ENCODE measurements around the gene SPAG16.
"Not testable (repeated sequence)": the region's sequence is repeated elsewhere in the genome, so short reads cannot be mapped to it uniquely, and the experiment has no call there.

SPAG16 gene

GRCh38 chr2:213252206-213252605, 32.1 kb upstream of the SPAG16 start:
- no peaks in the 10 kb centered on the region for H3K27me3 Mint-ChIP-seq
- H3K9me3 Mint-ChIP-seq = no peaks in the 10 kb centered on the region
- ATAC-seq = no peak
- no peak overlapping the region for H3K27ac Mint-ChIP-seq
- no peak for DNase-seq
- no peaks in the 10 kb centered on the region for H3K4me1 Mint-ChIP-seq
- no peak overlapping the region for H3K4me3 Mint-ChIP-seq

- H3K27me3 Mint-ChIP-seq = no peaks in the 10 kb centered on the region
- DNase-seq (no peak), ATAC-seq (no peak)
- H3K4me3 Mint-ChIP-seq = no peak overlapping the region
- H3K4me1 Mint-ChIP-seq = no peaks in the 10 kb centered on the region
- H3K9me3 Mint-ChIP-seq = no peaks in the 10 kb centered on the region
- peak overlapping the region in 1 of 2 donors; percentile 10 for H3K27ac Mint-ChIP-seq
Measured at GRCh38 chr2:213253162-213253561, 31.1 kb upstream of the SPAG16 start.

- ATAC-seq = no peak
- Mint-ChIP-seq H3K4me1 (no peaks in the 10 kb centered on the region), H3K9me3 (no peaks in the 10 kb centered on the region), H3K4me3 (no peak overlapping the region), H3K27me3 (no peaks in the 10 kb centered on the region), H3K27ac (no peak overlapping the region)
- DNase-seq = no peak
Measured at GRCh38 chr2:213259266-213259665, 25.0 kb upstream of the SPAG16 start.

GRCh38 chr2:213261237-213261636, 23.0 kb upstream of the SPAG16 start:
- no peaks in the 10 kb centered on the region for H3K9me3 Mint-ChIP-seq
- peak overlapping the region in 1 of 2 donors; percentile 12 for H3K27ac Mint-ChIP-seq
- DNase-seq (no peak), ATAC-seq (no peak)
- H3K27me3 Mint-ChIP-seq = no peaks in the 10 kb centered on the region
- H3K4me3 Mint-ChIP-seq = no peak overlapping the region
- no peaks in the 10 kb centered on the region for H3K4me1 Mint-ChIP-seq

- Mint-ChIP-seq H3K4me3 (no peak overlapping the region), H3K27ac (no peak overlapping the region), H3K4me1 (no peaks in the 10 kb centered on the region), H3K9me3 (no peaks in the 10 kb centered on the region), H3K27me3 (no peaks in the 10 kb centered on the region)
- DNase-seq = no peak
- no peak for ATAC-seq
Measured at GRCh38 chr2:213261715-213262114, 22.5 kb upstream of the SPAG16 start.

GRCh38 chr2:213265679-213266078, 18.6 kb upstream of the SPAG16 start:
- Mint-ChIP-seq H3K4me3 (no peak overlapping the region), H3K27me3 (no peaks in the 10 kb centered on the region), H3K4me1 (no peaks in the 10 kb centered on the region), H3K9me3 (no peaks in the 10 kb centered on the region), H3K27ac (no peak overlapping the region)
- no peak for ATAC-seq
- DNase-seq = no peak

GRCh38 chr2:213266421-213266820, 17.8 kb upstream of the SPAG16 start:
- Mint-ChIP-seq H3K4me3 (no peak overlapping the region), H3K4me1 (no peaks in the 10 kb centered on the region), H3K27me3 (no peaks in the 10 kb centered on the region), H3K9me3 (no peaks in the 10 kb centered on the region), H3K27ac (no peak overlapping the region)
- DNase-seq (no peak), ATAC-seq (no peak)

- DNase-seq = no peak
- no peak overlapping the region for H3K4me3 Mint-ChIP-seq
- H3K9me3 Mint-ChIP-seq = peaks cover 0 to 3% of the 10 kb centered on the region in 2 donors
- H3K27ac Mint-ChIP-seq = no peak overlapping the region
- no peak for ATAC-seq
- no peaks in the 10 kb centered on the region for H3K4me1 Mint-ChIP-seq
- H3K27me3 Mint-ChIP-seq = no peaks in the 10 kb centered on the region
Measured at GRCh38 chr2:213271947-213272346, 12.3 kb upstream of the SPAG16 start.

GRCh38 chr2:213274143-213274542, 10.1 kb upstream of the SPAG16 start:
- no peak overlapping the region for H3K4me3 Mint-ChIP-seq
- no peak overlapping the region for H3K27ac Mint-ChIP-seq
- H3K4me1 Mint-ChIP-seq = no peaks in the 10 kb centered on the region
- no peaks in the 10 kb centered on the region for H3K27me3 Mint-ChIP-seq
- ATAC-seq (no peak), DNase-seq (no peak)
- H3K9me3 Mint-ChIP-seq = peaks cover 0 to 17% of the 10 kb centered on the region in 2 donors

- H3K27me3 Mint-ChIP-seq = no peaks in the 10 kb centered on the region
- ATAC-seq (no peak), DNase-seq (no peak)
- no peaks in the 10 kb centered on the region for H3K4me1 Mint-ChIP-seq
- H3K27ac Mint-ChIP-seq = no peak overlapping the region
- H3K9me3 Mint-ChIP-seq = peaks cover 0 to 17% of the 10 kb centered on the region in 2 donors
- H3K4me3 Mint-ChIP-seq = no peak overlapping the region
Measured at GRCh38 chr2:213275265-213275664, 9.0 kb upstream of the SPAG16 start.

GRCh38 chr2:213277134-213277533, 7.1 kb upstream of the SPAG16 start:
- DNase-seq, ATAC-seq, H3K4me3 Mint-ChIP-seq, H3K27ac Mint-ChIP-seq, H3K27me3 Mint-ChIP-seq, H3K4me1 Mint-ChIP-seq: not testable (repeated sequence)
- peaks cover 0 to 17% of the 10 kb centered on the region in 2 donors for H3K9me3 Mint-ChIP-seq

GRCh38 chr2:213279116-213279620, 5.1 kb upstream of the SPAG16 start:
- H3K4me3 Mint-ChIP-seq = no peak overlapping the region

GRCh38 chr2:213279971-213280370, 4.3 kb upstream of the SPAG16 start:
- ATAC-seq = no peak
- H3K9me3 Mint-ChIP-seq = peaks cover 0 to 17% of the 10 kb centered on the region in 2 donors
- no peaks in the 10 kb centered on the region for H3K27me3 Mint-ChIP-seq
- H3K4me1 Mint-ChIP-seq = peaks cover 17% of the 10 kb centered on the region
- H3K27ac Mint-ChIP-seq = no peak overlapping the region
- no peak for DNase-seq
- H3K4me3 Mint-ChIP-seq = no peak overlapping the region

More at GRCh38 chr2:213279116-213279620, 5.1 kb upstream of the SPAG16 start:
- H3K4me1 Mint-ChIP-seq = peaks cover 12% of the 10 kb centered on the region
- ATAC-seq = no peak
- no peak overlapping the region for H3K27ac Mint-ChIP-seq
- DNase-seq = no peak
- peaks cover 0 to 17% of the 10 kb centered on the region in 2 donors for H3K9me3 Mint-ChIP-seq
- no peaks in the 10 kb centered on the region for H3K27me3 Mint-ChIP-seq

- Mint-ChIP-seq H3K27ac (no peak overlapping the region), H3K4me1 (peaks cover 29% of the 10 kb centered on the region), H3K4me3 (no peak overlapping the region), H3K27me3 (no peaks in the 10 kb centered on the region), H3K9me3 (peaks cover 0 to 17% of the 10 kb centered on the region in 2 donors)
- no peak for DNase-seq
- ATAC-seq = no peak
Measured at GRCh38 chr2:213281156-213281555, 3.1 kb upstream of the SPAG16 start.

GRCh38 chr2:213285404-213285803, 1.1 kb downstream of the SPAG16 start:
- Mint-ChIP-seq H3K27me3 (no peaks in the 10 kb centered on the region), H3K4me1 (peaks cover 38% of the 10 kb centered on the region), H3K9me3 (no peaks in the 10 kb centered on the region), H3K4me3 (peak overlapping the region; percentile 39 to 96), H3K27ac (no peak overlapping the region)
- ATAC-seq = no peak
- no peak for DNase-seq

GRCh38 chr2:213286161-213286560, 1.9 kb downstream of the SPAG16 start:
- DNase-seq = no peak
- H3K27ac Mint-ChIP-seq = no peak overlapping the region
- H3K27me3 Mint-ChIP-seq = no peaks in the 10 kb centered on the region
- ATAC-seq = no peak
- H3K9me3 Mint-ChIP-seq = no peaks in the 10 kb centered on the region
- peaks cover 38% of the 10 kb centered on the region for H3K4me1 Mint-ChIP-seq
- no peak overlapping the region for H3K4me3 Mint-ChIP-seq
